Vagina (tissue), 2 donors: Measurements from ENCODE around the gene DCLK2. TPM values are rescaled to one million over a fixed set of nuclear protein-coding genes. Genes with fewer than 3 reads are reported as not detected.

Source experiments
- DNase-seq, 2 donors: peaks; one replicate each; pipeline ENCODE4 v3.0.0-alpha.2; 2017; ENCODE audit errors: extremely low spot score in 2 of 2
- H3K27ac ChIP-seq: fragments of 200-600 bp; sonication (generic); one replicate; pipeline ENCODE4 v1.5.1; 2019
- H3K27me3 ChIP-seq: fragments of 200-600 bp; sonication (generic); one replicate; pipeline ENCODE4 v1.5.1; 2019
- H3K36me3 ChIP-seq, 2 donors: fragments of 200-600 bp; sonication (generic); one replicate each; pipeline ENCODE4 v1.5.1; 2017 to 2019
- H3K4me1 ChIP-seq: fragments of 200-600 bp; sonication (generic); one replicate; pipeline ENCODE4 v1.5.1; 2019
- H3K4me3 ChIP-seq, 2 donors: fragments of 200-600 bp; sonication (generic); 1 replicate in 1 of 2; 2 replicates in 1 of 2; pipeline ENCODE4 v1.5.1; 2016 to 2019
- H3K9me3 ChIP-seq: fragments of 200-600 bp; sonication (generic); one replicate; pipeline ENCODE4 v1.5.1; 2019
- CTCF ChIP-seq, 3 experiments: fragments of 450-650 bp in 2 of 3; fragments of 200-600 bp in 1 of 3; sonication (generic) in 1 of 3; IDR thresholded peaks; one replicate each; pipeline ENCODE4 v1.5.1; 2017 to 2019; ENCODE audit warnings: antibody characterized with exemption in 3 of 3, mild to moderate bottlenecking in 2 of 3, moderate library complexity in 2 of 3
- POLR2A ChIP-seq, 2 donors: fragments of 450-650 bp; IDR thresholded peaks; one replicate each; pipeline ENCODE4 v1.6.1; 2017; ENCODE audit warnings: antibody characterized with exemption in 2 of 2, mild to moderate bottlenecking in 2 of 2, moderate library complexity in 2 of 2
- POLR2AphosphoS5 ChIP-seq, 2 donors: sonication (generic); formaldehyde crosslinking; IDR thresholded peaks; one replicate each; pipeline ENCODE4 v1.9.0; 2017; ENCODE audit warnings: antibody characterized with exemption in 2 of 2, mild to moderate bottlenecking in 2 of 2, low read depth in 1 of 2; ENCODE audit not compliant: insufficient read depth in 1 of 2
- intact Hi-C: fragments of 100-400 bp; cut with DNase I; formaldehyde crosslinking; loops from one replicate; pipeline ENCODE4 v1.15.1; 2023
- total RNA-seq: library from RNA; depleted of rRNA; stranded (reverse); fragments of >200 nt; gene quantifications from one replicate; pipeline ENCODE4 v1.2.3, GENCODE V29; 2016

DCLK2 gene
- total RNA-seq, 1 donor from 2014 or later, result 5.9 TPM

- no peaks in the 10 kb centered on the region for H3K9me3 ChIP-seq
- no peak for TF ChIP-seq POLR2A (IDR thresholded peaks at IDR 0.05)
- no peak for TF ChIP-seq POLR2AphosphoS5 (IDR thresholded peaks at IDR 0.05; ENCODE audit: insufficient read depth in 1 of 2, low read depth in 1 of 2)
- no peak for TF ChIP-seq CTCF (IDR thresholded peaks at IDR 0.05)
- no peak for DNase-seq
- H3K4me1 ChIP-seq, result peaks cover 5% of the 10 kb centered on the region
- H3K4me3 ChIP-seq, result no peak overlapping the region
- H3K27ac ChIP-seq, result no peak overlapping the region
- H3K27me3 ChIP-seq, result no peaks in the 10 kb centered on the region
- intact Hi-C loops, result no loop called here
- H3K36me3 ChIP-seq, result no peaks in the 10 kb centered on the region
Observed at GRCh38 chr4:150235317-150235716, 157.1 kb downstream of the DCLK2 start.

GRCh38 chr4:150235808-150236271 lies 157.6 kb downstream of the DCLK2 start:
- intact Hi-C loops, result no loop called here
- H3K9me3 ChIP-seq, result no peaks in the 10 kb centered on the region
- H3K4me3 ChIP-seq, result no peak overlapping the region
- TF ChIP-seq CTCF (IDR thresholded peaks at IDR 0.05), result no peak
- no peak for TF ChIP-seq POLR2A (IDR thresholded peaks at IDR 0.05)
- TF ChIP-seq POLR2AphosphoS5 (IDR thresholded peaks at IDR 0.05; ENCODE audit: insufficient read depth in 1 of 2, low read depth in 1 of 2), result no peak
- no peak for DNase-seq
- H3K27ac ChIP-seq, result no peak overlapping the region
- H3K4me1 ChIP-seq, result peaks cover 5% of the 10 kb centered on the region
- H3K27me3 ChIP-seq, result no peaks in the 10 kb centered on the region
- no peaks in the 10 kb centered on the region for H3K36me3 ChIP-seq

- TF ChIP-seq POLR2A (IDR thresholded peaks at IDR 0.05) (no peak), CTCF (IDR thresholded peaks at IDR 0.05) (no peak), POLR2AphosphoS5 (IDR thresholded peaks at IDR 0.05; ENCODE audit: insufficient read depth in 1 of 2, low read depth in 1 of 2) (no peak)
- intact Hi-C loops, result no loop called here
- Histone ChIP-seq H3K36me3 (no peaks in the 10 kb centered on the region), H3K4me1 (peaks cover 5% of the 10 kb centered on the region), H3K27ac (no peak overlapping the region), H3K4me3 (no peak overlapping the region), H3K9me3 (no peaks in the 10 kb centered on the region), H3K27me3 (no peaks in the 10 kb centered on the region)
- DNase-seq, result no peak
Observed at GRCh38 chr4:150236626-150237025, 158.4 kb downstream of the DCLK2 start.

GRCh38 chr4:150237110-150237872 lies 159.0 kb downstream of the DCLK2 start:
- Histone ChIP-seq H3K4me1 (peaks cover 5% of the 10 kb centered on the region), H3K36me3 (no peaks in the 10 kb centered on the region), H3K4me3 (no peak overlapping the region), H3K9me3 (no peaks in the 10 kb centered on the region), H3K27me3 (no peaks in the 10 kb centered on the region), H3K27ac (no peak overlapping the region)
- TF ChIP-seq POLR2A (IDR thresholded peaks at IDR 0.05), result no peak
- no peak for TF ChIP-seq POLR2AphosphoS5 (IDR thresholded peaks at IDR 0.05; ENCODE audit: insufficient read depth in 1 of 2, low read depth in 1 of 2)
- TF ChIP-seq CTCF (IDR thresholded peaks at IDR 0.05), result no peak
- intact Hi-C loops, result no loop called here
- no peak for DNase-seq

- Histone ChIP-seq H3K4me1 (peaks cover 5% of the 10 kb centered on the region), H3K9me3 (no peaks in the 10 kb centered on the region), H3K27me3 (no peaks in the 10 kb centered on the region), H3K36me3 (no peaks in the 10 kb centered on the region), H3K27ac (no peak overlapping the region), H3K4me3 (no peak overlapping the region)
- DNase-seq, result no peak
- TF ChIP-seq POLR2AphosphoS5 (IDR thresholded peaks at IDR 0.05; ENCODE audit: insufficient read depth in 1 of 2, low read depth in 1 of 2) (no peak), POLR2A (IDR thresholded peaks at IDR 0.05) (no peak)
- intact Hi-C loops, result no loop called here
Observed at GRCh38 chr4:150238591-150238990, 160.3 kb downstream of the DCLK2 start.
